Right renal pelvis (tissue), 4 donors: ENCODE results near the gene GNLY. TPM values are rescaled to one million over a fixed set of nuclear protein-coding genes. Genes with fewer than 3 reads are reported as not detected.

Source experiments
- DNase-seq, 4 donors: peaks; one replicate each; pipeline ENCODE4 v3.0.0-alpha.2; 2013; ENCODE audit warnings: low read depth in 4 of 4, low spot score in 3 of 4, missing footprints in 1 of 4
- polyA plus RNA-seq, 4 donors: library from polyadenylated mRNA; unstranded; fragments of 120-200 nt; gene quantifications; one replicate each; pipeline ENCODE4 v1.2.1, GENCODE V29; 2013; ENCODE audit not compliant: insufficient read length in 4 of 4

Gene GNLY
- polyA plus RNA-seq, 4 donors, result 0.36 to 0.63 (median 0.51) TPM; not detected in 1

DNA sequence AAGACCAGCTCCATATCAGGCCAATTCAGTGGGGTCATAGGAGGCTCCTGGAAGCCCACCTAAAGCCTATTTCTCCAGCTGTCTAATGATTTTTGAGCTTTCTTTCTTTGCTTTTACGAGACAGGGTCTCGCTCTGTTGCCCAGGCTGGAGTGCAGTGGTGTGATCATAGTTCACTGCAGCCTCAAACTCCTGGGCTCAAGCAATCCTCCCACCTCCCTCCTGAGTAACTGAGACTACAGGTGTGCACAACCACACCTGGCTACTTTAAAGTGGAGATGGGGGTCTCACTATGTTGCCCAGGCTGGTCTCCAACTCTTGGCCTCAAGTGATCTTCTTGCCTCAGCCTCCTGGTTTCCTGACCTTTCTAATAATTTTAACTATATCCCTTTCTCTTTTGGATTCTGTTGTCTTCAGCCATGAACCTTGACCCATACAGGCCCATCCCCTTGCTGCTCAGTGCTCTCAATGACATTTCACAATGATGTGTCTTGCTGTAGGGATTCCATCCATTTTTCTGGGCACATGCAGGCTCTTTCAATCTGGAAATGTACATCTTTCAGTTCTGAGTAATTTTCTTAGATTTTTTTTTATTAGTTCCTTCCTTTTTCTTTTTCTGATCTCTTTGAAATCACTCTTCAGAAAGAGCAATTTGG lies 29.7 kb downstream of the GNLY start:
- no peak for DNase-seq

DNA sequence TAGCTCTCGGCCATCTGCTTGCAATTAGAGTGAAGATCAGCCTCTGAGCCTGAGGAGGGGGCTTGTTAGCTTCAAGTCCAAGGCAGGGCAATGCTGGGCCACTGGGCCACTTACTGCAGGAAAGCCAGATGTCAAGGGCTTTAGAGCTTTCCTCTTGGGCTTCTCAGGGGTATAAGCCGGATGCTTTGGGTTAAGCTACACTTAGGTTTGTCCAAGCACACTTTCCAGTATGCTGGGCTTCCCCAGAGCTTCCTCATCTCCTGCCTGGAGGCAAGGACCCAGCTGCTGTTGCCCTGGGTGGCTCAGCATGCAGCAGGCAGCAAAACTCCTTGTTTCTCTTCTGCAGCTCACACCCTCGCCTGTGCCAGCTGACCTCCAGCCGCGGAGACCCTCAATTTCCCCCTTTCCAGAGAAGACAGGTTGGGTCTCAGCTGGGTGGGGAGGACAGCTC lies 30.6 kb downstream of the GNLY start:
- DNase-seq, result no peak

DNA sequence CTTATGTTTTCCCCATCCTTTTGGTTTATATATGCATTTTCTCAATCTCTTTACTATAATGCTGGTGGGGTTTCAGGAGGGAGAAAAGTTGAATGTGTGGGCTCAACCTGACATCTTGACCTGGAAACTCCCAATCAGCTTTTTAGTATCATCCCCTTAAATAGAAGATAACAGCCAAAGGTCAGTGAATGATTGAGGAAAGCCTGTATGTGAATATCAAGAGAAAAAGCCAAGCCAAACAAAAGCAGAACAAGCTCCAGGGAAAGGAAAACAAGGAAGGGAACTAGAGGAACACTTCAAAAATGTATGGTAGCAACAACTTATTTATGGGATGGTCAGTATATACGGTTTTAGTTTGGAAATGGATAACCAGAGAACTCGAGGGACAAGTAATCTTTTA lies 31.3 kb downstream of the GNLY start:
- DNase-seq, result no peak

DNA sequence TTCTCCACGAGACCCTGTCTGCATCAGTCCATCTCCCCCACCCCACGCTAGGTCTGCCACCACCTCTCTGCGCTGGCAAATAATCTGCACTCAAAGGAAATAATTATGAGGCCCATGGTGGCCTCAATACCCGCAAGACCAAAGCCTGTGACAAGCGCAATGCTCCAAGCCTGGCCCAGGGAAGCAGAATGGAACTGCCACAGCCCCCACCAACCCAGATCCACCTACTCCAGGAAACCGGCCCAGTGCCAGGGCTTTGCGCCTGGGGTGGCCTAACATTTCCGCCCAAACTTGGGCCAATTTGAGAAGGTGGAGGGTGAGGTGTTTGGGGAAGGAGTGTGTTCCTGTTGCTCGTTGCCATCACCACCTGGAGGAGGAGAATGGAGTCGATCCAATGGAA lies 33.6 kb downstream of the GNLY start:
- DNase-seq, result no peak

DNA sequence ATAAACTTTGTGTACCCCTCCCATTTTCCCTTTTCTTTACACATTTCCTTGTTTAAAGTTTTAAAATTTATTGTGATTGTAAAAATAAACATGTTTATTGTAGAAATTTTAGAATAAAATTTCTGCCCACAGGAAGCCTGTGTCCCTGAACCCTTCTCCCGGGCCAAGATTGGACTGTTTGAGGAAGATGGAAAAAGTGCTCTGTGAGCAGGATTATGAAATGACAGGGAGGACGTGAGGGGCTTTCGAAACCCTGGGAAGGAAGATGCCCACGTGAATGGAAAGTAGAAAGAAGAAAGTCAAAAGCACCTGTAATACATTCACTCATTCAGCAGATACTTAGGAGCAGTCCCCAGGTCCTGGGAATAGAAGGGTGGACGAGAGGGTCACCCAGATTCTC lies 34.2 kb downstream of the GNLY start:
- no peak for DNase-seq

DNA sequence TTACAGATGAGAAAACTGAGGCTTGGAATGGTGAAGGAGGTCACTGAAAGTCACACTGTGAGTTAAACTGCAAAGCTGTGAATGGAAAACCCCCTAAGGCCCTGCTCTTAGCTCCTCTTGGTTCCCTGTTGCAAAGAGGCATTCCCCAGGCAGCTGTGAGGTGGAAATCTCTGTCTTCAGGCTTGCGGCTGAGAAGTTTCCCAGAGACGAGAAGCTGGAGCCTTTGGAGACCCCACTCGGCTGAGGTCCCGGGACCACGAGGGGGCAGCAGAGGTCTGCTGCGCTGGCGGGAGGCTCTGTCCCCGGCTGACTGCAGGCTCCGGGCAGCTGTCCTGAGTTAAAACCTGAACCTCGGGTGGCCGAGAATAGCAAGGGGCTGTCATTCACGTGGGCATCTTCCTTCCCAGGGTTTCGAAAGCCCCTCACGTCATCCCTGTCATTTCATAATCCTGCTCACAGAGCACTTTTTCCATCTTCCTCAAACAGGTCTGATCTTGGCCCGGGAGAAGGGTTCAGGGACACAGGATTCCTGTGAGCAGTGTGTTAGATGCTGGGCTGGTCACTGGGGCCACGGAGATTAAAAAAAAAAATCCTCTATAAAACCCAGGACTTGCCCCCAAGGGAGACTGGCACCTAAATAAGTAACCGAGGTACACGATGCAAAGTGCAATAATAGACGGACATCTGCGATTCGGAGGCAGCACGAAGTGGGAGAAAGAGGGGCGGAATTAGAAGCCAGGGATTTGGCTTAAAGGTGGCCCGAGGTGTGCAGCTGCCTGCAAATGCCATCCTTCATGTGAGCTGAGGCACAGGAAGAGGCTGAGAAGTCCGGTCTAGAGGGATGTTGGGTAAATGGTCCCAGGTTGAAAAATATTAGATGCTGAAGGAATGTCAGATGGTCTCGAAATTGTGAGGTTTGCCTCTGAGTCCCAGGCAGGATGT lies 35.0 kb downstream of the GNLY start:
- DNase-seq, result peak in 3 of 4 donors; percentile 64 to 79 (median 75)

DNA sequence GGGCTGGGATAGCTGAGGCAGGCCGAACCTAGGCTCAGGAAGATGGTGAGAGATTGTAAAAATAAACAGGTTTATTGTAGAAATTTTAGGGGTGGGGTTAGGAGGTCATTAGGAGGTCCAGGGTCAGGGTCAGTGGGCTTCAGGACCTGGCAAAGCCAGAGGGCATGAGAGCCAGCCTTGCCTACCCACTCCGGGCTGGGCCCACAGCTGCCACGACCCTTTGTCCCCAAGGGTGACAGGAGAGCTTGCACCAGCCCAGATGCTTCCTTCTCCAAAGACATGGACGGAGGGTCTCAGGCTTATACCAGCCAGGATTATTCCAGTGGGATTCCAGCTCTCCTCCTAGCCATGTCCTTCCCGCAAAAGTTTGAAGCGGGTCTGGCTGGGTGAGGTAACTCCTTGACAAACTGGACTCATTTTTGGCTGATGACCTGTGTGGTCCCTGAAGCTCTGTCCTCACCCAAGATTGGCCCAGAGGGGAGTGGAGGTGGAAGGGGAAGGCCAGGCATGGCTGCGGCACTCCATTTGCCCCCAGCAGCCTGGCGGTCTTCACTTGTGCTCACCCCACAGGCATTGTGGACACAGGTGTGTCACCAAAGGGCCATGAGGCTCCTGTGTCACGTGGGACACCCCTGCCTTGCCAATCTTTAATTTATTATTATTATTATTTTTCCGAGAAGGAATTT lies 35.8 kb downstream of the GNLY start:
- no peak for DNase-seq

DNA sequence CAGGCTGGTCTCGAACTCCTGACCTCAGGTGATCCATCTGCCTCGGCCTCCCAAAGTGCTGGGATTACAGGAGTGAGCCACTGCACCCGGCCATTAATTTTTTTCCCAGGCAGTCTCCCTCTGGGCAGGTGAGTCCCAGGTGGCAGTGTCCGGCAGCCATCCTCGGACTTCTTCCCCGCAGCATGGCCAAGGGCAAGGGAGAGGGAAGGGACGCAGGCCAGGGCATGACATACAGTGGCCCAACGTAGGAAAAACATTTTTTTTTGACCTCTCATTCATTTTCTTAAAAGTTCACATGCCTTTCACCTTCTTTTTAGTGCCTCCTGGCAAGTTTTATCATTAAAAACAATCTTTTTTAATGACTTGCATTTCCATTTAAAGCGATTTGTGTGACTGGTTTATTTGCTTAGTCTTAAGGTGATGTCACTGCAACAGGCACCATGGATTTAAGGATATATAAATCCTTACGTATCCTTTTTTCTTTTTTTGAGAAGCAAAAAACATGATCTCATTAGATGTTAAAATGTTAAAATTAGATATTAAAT lies 36.6 kb downstream of the GNLY start:
- no peak for DNase-seq

DNA sequence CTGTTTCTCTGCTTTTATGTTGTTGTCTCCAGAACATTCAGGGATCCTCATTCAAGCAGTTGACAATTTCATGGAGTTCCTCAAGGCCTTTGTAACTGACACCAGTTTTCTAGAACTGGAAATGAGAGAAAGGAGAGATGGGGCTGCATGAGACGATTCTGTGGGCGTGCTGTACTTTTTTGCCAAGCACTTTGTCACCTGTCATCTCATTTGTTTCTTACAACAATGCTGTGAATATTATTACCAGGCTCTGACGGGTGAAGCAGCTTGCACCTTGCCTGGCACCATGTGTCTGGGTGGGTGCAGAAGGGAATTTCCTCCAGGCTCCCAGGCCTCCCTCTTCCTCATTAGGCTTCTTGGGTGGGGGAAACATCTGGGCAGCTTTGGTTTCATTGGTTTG lies 37.4 kb downstream of the GNLY start:
- no peak for DNase-seq

DNA sequence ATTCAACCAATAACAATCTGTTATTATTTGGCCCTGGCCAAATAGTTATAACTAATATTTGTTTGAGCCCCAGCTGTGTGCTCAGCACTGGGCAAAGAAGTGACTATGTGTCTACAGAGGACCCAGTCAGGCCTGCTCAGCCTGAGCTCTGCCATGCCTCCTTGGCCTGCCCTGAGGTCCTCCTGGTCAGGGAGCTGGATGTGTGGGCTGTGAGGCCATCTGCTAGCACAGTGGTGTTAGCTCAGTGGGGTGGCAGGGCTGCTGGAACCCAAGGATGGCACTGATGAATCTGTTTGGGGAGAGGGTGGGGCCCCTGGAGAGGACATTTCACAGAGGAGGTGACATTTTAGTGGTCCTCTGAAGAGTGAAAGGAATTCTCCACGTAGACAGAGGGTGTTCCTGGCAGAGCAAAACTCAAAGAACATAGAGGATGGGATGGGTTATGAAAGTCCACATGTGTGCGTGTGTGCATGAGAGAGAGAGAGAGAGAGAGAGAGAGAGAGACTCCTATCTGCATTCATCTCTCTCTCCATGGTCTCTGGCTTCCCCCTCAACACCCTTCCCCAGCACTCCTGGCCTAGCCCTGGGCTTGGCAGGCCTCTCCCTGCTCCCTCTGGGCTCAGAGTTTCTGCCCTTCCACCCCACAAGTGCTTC lies 38.4 kb downstream of the GNLY start:
- DNase-seq, result no peak

DNA sequence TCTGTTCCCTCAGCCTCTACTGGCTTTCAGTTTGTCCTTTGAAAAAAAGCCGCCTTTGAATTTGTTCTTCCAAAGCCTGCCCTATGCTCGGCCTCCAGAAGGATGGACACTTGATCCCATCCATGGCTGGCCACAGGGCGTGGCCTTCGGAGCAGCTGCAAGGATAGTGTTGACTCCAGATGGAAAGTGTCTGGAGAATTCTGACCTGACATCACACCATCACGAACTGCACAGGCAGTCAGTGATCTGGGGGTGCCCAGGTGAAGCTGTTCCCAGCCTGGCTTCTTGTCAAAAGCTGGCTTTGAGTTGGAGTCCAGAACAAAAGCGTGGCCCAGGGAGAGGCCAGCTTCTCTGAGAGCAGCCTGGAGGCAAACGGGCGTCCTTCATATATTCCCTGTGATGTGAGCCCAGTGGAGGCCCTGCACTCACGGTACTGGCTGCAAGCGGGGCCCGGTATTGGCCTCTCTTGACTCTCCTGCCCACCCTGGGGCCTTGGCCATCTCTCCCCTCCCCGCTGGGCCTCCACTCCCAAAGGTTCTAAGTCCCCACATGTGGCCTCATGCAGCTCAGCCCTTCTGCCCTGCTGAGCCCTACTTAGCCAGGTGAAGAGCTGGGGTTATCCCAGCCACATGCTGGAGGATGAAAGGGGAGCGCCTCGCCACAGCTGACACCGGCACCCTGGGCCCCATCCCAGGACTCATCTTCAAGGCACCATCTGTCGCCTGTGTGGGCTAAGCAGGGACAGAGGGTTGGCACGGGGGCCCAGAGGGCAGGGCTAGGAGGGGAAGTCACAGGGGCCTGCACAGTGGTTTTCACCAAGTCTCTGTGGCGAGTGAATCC lies 39.2 kb downstream of the GNLY start:
- no peak for DNase-seq

DNA sequence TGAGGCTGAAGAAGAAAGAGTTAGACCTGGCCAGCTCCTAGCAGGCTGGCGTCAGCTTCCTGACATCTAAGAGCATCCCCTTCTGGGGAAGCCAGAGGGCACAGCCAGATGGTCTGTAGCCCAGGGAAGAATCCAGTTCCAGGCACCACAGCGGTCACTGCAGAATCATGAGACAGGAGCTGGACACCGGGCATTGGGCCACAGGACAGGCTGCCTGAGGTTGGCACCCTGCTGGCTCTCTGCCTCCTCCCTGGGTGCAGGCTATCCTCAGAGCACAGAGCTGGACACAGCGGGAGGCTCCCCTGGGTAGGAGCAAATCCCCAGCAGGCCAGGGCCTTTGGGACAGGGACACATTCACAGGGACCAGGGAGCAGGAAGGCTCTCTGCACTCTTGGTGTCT lies 39.9 kb downstream of the GNLY start:
- DNase-seq, result no peak

DNA sequence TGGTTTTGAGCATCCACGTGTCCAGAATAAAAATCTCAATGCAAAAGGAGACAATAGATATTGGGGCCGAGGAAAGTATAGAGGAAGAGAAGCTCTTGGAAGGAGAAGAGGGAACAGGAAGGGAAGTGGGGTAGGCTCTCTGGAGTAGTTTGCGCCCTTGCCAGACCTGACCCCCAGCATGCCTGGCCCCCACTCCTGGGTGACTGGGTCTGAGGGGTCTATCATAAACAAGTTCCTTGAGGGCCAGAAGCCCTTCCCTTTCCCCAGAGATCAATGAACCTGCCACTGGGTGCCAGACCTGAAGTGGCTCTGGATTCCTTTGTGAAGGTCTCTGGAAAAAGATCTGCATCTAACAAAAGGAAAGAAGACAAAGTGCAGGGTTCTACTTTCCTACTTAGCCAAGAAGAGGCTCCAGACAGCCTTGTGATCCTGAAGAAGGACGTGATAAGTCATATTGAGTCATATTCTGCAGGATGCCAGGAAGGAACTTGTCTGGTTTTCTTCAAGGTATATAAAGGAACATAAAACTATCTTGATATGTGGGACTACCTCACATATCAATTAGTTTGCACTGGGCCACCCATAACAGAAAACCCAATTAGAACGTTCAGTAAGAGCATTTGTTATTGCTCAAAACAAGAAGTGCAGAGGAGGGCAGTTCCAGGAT lies 40.9 kb downstream of the GNLY start:
- DNase-seq, result no peak

DNA sequence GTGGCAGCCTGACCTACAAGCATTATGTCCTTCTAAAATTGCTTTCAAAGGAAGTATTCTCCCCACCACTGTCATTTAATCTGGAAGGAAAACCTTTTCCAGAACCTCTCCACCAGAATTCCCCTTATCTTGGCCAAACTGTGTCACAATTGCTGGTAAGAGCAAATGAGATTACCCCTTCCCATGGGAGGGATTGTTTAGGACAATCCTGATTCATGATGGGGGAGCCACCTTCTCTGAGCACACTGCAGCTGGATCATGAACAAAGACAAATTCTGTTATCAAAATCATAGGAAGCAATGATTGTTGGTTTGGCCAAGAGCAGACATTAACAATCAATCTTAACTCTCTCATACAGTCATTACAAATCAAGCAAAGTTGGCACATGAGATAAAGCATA lies 41.5 kb downstream of the GNLY start:
- no peak for DNase-seq

DNA sequence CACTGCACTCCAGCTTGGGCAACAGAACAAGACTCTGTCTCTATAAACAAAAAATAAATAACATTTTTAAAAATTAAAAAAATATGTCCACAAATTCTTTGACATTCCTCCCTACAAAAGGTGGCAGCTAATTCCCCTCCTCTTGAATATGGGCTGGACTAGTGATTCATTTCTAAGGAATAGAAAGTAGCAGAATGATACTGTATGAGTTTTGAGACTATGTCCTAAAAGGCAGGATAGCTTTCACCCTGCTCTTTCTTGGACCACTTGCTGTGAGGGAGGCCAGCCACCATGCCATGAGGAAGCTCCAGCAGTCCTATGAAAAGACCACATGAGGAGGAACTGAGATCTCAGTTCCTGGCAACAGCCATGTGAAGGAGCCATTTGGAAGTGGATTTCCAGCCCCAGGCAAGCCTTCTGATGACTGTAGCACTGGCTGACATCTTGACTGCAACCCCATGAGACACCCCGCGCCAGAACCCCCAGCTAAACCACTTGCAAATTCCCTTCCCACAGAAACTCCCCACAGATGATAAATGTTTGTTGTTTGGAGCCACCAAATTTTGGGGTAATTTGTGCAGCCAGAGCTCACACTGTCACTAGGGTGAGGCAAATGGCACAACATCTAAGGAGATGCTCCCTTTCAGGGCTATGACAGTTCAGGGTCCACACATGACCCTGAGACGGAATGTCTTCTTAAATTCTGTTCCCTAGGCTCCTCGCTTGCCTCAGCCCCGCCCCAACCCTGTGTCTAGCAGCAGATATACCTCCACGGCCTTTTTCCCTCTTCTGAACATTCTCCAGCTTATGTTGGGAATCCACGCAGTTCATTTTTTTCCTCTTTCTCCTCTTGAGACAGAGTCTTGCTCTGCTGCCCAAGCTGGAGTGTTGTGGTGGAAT lies 42.5 kb downstream of the GNLY start:
- no peak for DNase-seq

DNA sequence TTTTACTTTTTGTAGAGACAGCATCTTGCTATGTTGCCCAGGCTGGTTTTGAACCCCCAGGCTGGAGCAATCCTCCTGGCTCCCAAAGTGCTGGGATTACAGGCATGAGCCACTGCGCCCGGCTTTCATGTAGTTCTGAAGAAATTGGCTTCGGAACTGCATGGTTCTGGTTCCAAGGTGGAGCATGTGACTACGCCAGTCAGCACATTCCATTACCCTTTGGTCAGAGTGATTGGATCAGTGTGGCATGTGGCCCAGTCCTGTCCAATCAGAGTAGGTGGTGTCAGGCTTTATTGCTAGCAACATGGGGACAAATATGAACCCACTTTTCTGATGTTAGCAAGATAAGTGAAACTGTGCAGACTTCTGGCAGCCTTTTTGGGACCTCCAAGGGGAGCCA lies 43.3 kb downstream of the GNLY start:
- DNase-seq, result no peak

DNA sequence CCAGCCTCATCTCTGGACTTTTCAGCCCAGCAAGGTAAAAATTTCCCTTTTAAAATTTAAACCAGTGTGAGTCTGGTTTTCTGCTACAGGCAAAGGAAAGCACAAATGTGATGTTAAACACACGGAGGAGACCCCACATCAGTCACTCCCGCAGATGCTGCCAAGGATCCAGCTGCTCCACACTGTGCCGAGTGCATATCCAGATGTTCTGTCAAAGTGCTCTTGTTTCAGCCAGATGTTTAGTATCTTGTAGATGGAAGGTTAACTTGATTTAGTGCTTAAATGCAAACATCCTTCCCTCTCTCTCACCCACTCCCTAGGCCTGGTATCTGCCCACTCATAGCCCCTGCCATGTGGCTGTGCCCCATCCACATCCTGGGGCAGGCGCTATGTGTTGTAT lies 43.8 kb downstream of the GNLY start:
- no peak for DNase-seq

DNA sequence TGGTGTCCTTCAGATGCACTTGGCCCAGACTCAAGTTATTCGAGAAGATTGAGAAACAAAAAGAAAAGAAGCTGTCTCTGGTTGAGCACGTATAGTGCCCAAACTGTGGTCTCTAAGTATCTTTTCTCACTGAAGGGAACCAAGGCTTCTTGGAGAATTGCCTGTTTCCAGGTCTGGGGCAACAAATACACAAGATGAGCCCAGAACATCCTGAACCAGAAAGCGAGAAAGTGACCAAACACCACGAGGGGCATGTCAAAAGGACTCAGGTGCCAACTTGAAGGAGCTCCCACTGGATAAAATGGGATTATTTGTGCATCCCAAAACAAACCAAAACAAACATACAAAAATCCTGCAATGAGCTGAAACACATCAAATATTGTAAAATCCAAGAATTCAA lies 46.0 kb downstream of the GNLY start:
- DNase-seq, result no peak
